ENCODE measurements around the gene CHPT1. TPM values are rescaled to one million over a fixed set of nuclear protein-coding genes. Genes with fewer than 3 reads are reported as not detected.

CHPT1 gene
- total and polyA plus RNA-seq, 9 of the 15 experiments (the other 6 are each of a cell fraction or from before 2014, with no cell fraction given) = 15.3 to 210 (median 91.9) TPM

GRCh38 chr12:101670007-101670671, 27.3 kb upstream of the CHPT1 start (continued):
- TF ChIP-seq CCNT2 (IDR thresholded peaks at IDR 0.05; ENCODE audit: borderline replicate concordance, extremely low read depth, insufficient read length, low read depth, low read length) (no peak), ARID1B (IDR thresholded peaks at IDR 0.05) (peak; percentile 55), SMARCA5 (IDR thresholded peaks at IDR 0.05) (0 out of 2 replicates have a peak, but pooled peaks have one; percentile 35), BACH1 (tag; IDR thresholded peaks at IDR 0.05) (peak; percentile 76), MGA (IDR thresholded peaks at IDR 0.05) (no peak), ZFP30 (CRISPR knock-in tag; IDR thresholded peaks at IDR 0.05; ENCODE audit: borderline replicate concordance) (no peak), ZFP91 (CRISPR knock-in tag; IDR thresholded peaks at IDR 0.05) (no peak), EZH2 (IDR thresholded peaks at IDR 0.05; ENCODE audit: borderline replicate concordance, low read depth, low read length) (no peak), ZNF717 (CRISPR knock-in tag; IDR thresholded peaks at IDR 0.05) (no peak), TGIF2 (CRISPR knock-in tag; IDR thresholded peaks at IDR 0.05) (no peak), PHF21A (IDR thresholded peaks at IDR 0.05; ENCODE audit: borderline replicate concordance, low read depth) (no peak), TFE3 (CRISPR knock-in tag; IDR thresholded peaks at IDR 0.05) (no peak), ZNF224 (CRISPR knock-in tag; IDR thresholded peaks at IDR 0.05) (no peak)

Measured in K562 (cell line).